SK-N-SH (cell line): ENCODE results near the gene TRIM66. TPM values are rescaled to one million over a fixed set of nuclear protein-coding genes. Genes with fewer than 3 reads are reported as not detected.

ENCODE experiments used
- CTCF ChIA-PET: fragments of 300-600, 350-600 bp; formaldehyde crosslinking; extraction: SDS; loops from one replicate; lab custom pipeline; 2021; lab: Yijun Ruan, JAX
- POLR2A ChIA-PET: fragments of 350-600 bp; sonication (Branson Sonifier 250); formaldehyde crosslinking; extraction: SDS; loops from one replicate; lab custom pipeline; 2020; ENCODE audit warnings: antibody characterized with exemption, inconsistent platforms; lab: Yijun Ruan, JAX
- DNase-seq: peaks from one replicate; pipeline ENCODE4 v3.0.0; 2012
- H2AFZ ChIP-seq: fragments of 200-600 bp; sonication (generic); 2 replicates; pipeline ENCODE4 v1.8.1; 2016; ENCODE audit warnings: antibody characterized with exemption, mild to moderate bottlenecking, low read depth
- H3F3A ChIP-seq: fragments of 200-600 bp; sonication (generic); replicated peaks from 2 replicates; pipeline ENCODE3; 2016; ENCODE audit warnings: antibody characterized with exemption, mild to moderate bottlenecking; ENCODE audit not compliant: insufficient read depth
- H3K27ac ChIP-seq, 2 experiments: fragments of 200-500 bp in 1 of 2; fragments of 200-600 bp in 1 of 2; sonication (Bioruptor generic) in 1 of 2; sonication (generic), shearing (Covaris generic) in 1 of 2; 2 replicates each; pipeline versions ENCODE4 v1.5.1 to v1.6.1; 2014 to 2016; ENCODE audit warnings: low read depth in 2 of 2, inconsistent platforms in 1 of 2, low read length in 1 of 2, mild to moderate bottlenecking in 1 of 2, mixed read lengths in 1 of 2
- H3K27me3 ChIP-seq: fragments of 200-600 bp; sonication (generic), shearing (Covaris generic); 2 replicates; pipeline ENCODE4 v1.6.1; 2016; ENCODE audit warnings: mixed run types; ENCODE audit not compliant: insufficient read depth
- H3K36me3 ChIP-seq, 2 experiments: fragments of 200-500 bp in 1 of 2; fragments of 200-600 bp in 1 of 2; sonication (Bioruptor generic) in 1 of 2; sonication (generic) in 1 of 2; replicated peaks in 1 of 2; 2 replicates each; pipeline versions ENCODE3 to v1.5.1; 2014 to 2016; ENCODE audit warnings: low read length in 1 of 2, mild to moderate bottlenecking in 1 of 2; ENCODE audit not compliant: insufficient read depth in 2 of 2, control insufficient read depth in 1 of 2
- H3K4me1 ChIP-seq, 2 experiments: fragments of 200-500 bp in 1 of 2; fragments of 200-600 bp in 1 of 2; sonication (Bioruptor generic) in 1 of 2; sonication (generic), shearing (Covaris generic) in 1 of 2; 2 replicates each; pipeline versions ENCODE4 v1.5.1 to v1.6.1; 2014 to 2016; ENCODE audit warnings: low read depth in 1 of 2, low read length in 1 of 2, mixed run types in 1 of 2; ENCODE audit not compliant: insufficient read depth in 2 of 2, control insufficient read depth in 1 of 2
- H3K4me2 ChIP-seq: fragments of 200-600 bp; sonication (generic), shearing (Covaris generic); 2 replicates; pipeline ENCODE4 v1.6.1; 2017; ENCODE audit warnings: mixed run types
- H3K4me3 ChIP-seq, 2 experiments: fragments of 200-500 bp in 1 of 2; fragments of 200-600 bp in 1 of 2; sonication (Bioruptor generic) in 1 of 2; sonication (generic), shearing (Covaris generic) in 1 of 2; 2 replicates each; pipeline versions ENCODE4 v1.5.1 to v1.8.1; 2014 to 2016; ENCODE audit warnings: low read depth in 2 of 2, inconsistent platforms in 1 of 2, low read length in 1 of 2, mild to moderate bottlenecking in 1 of 2, mixed read lengths in 1 of 2, moderate library complexity in 1 of 2
- H3K79me2 ChIP-seq: fragments of 200-600 bp; sonication (generic); 2 replicates; pipeline ENCODE4 v1.8.1; 2017; ENCODE audit warnings: mild to moderate bottlenecking; ENCODE audit not compliant: insufficient read depth
- H3K9ac ChIP-seq: fragments of 200-600 bp; sonication (generic); 2 replicates; pipeline ENCODE4 v1.6.1; 2017; ENCODE audit warnings: mixed run types
- H3K9me2 ChIP-seq: fragments of 200-600 bp; sonication (generic); 2 replicates; pipeline ENCODE4 v1.6.1; 2017; ENCODE audit warnings: mixed run types
- H3K9me3 ChIP-seq: fragments of 200-600 bp; sonication (generic); 2 replicates; pipeline ENCODE4 v1.6.1; 2017; ENCODE audit warnings: mixed run types, mild to moderate bottlenecking, moderate library complexity
- H4K20me1 ChIP-seq: fragments of 200-600 bp; sonication (generic); 2 replicates; pipeline ENCODE4 v1.6.1; 2017; ENCODE audit warnings: mild to moderate bottlenecking, mixed run types; ENCODE audit not compliant: insufficient read depth
- CHD2 ChIP-seq: fragments of 150-350 bp; IDR thresholded peaks from 2 replicates; pipeline ENCODE4 v1.6.1; 2018; ENCODE audit warnings: low read length; ENCODE audit not compliant: partially characterized antibody
- EP300 ChIP-seq, 2 experiments: IDR thresholded peaks; 2 replicates each; pipeline versions ENCODE4 v1.4.0 to v1.6.1; 2012; ENCODE audit warnings: borderline replicate concordance in 1 of 2, low read depth in 1 of 2, low read length in 1 of 2
- FOXJ3 ChIP-seq: sonication (generic); formaldehyde crosslinking; IDR thresholded peaks from 2 replicates; pipeline ENCODE4 v1.5.1; 2020; ENCODE audit warnings: mild to moderate bottlenecking, missing genetic modification reagents
- NFIC ChIP-seq: IDR thresholded peaks from 2 replicates; pipeline ENCODE4 v1.4.0; 2012; ENCODE audit warnings: borderline replicate concordance
- SIN3A ChIP-seq: IDR thresholded peaks from 2 replicates; pipeline ENCODE4 v1.6.1; 2012; ENCODE audit warnings: low read depth, mild to moderate bottlenecking, low read length, moderate library complexity, borderline replicate concordance
- SMC3 ChIP-seq: IDR thresholded peaks from 2 replicates; pipeline ENCODE4 v1.6.1; 2012; ENCODE audit warnings: low read depth, low read length, improper control_type of control experiment
- TCF12 ChIP-seq: IDR thresholded peaks from 2 replicates; pipeline ENCODE4 v1.4.0; 2012
- WGBS: methylation state at CpG from one replicate; pipeline ENCODE4 v1.1.6; 2017; ENCODE audit warnings: low lambda C conversion rate; 5-methylcytosine and 5-hydroxymethylcytosine counted together
- polyA plus RNA-seq, 3 experiments: library from polyadenylated mRNA; depleted of rRNA; stranded (reverse); fragments of >200 nt; gene quantifications; 2 replicates each; pipeline ENCODE4 v1.2.3, GENCODE V29; 2012
- TF ChIP-seq, protein P1 (sequence below): fragments of 150-350 bp; IDR thresholded peaks from 2 replicates; pipeline ENCODE4 v1.6.1; 2017; ENCODE audit warnings: antibody characterized with exemption, low read length, low read depth, borderline replicate concordance
- TF ChIP-seq, protein P2 (sequence below): fragments of 150-350 bp; IDR thresholded peaks from 2 replicates; pipeline ENCODE4 v1.6.1; 2016; ENCODE audit warnings: mild to moderate bottlenecking, low read depth, low read length
- TF ChIP-seq, protein P3 (sequence below): IDR thresholded peaks from 2 replicates; pipeline ENCODE4 v1.4.0; 2012; ENCODE audit warnings: low read depth
- TF ChIP-seq, protein P4 (sequence below): fragments of 200-600 bp; sonication (generic); IDR thresholded peaks from 2 replicates; pipeline ENCODE4 v1.6.1; 2017; ENCODE audit warnings: antibody characterized with exemption, mild to moderate bottlenecking, moderate library complexity
- TF ChIP-seq, protein P5 (sequence below): IDR thresholded peaks from 2 replicates; pipeline ENCODE4 v1.4.0; 2012; ENCODE audit warnings: low read depth, borderline replicate concordance
- TF ChIP-seq, protein P6 (sequence below): IDR thresholded peaks from 2 replicates; pipeline ENCODE4; 2012

Gene TRIM66
- polyA plus RNA-seq, 1 of the 3 experiments (the other 2 are of a cell fraction), result 6.4 TPM

DNA sequence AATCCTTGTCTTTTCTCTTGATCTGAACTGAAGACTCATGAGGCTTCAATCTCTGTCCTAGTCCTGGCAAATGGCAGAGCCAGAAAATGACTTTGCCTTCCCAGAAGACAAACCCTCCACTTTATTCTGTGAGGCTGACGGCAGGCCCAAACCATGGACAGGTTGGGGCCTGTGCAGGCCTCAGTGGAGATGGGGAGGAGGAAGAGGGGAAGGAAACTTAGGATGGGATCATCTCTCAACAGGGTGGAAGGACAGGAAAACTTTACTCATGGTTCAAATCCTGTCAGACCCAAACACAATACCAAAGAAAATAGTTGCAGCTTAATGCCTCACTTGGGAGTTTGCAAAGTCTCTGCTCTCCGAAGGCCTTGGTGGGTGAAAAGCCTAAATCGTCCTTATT, 10.0 kb upstream of the TRIM66 start:
- no peak for DNase-seq
- ChIA-PET CTCF (no interaction called here), POLR2A (no interaction called here)
- Histone ChIP-seq H4K20me1 (no peaks in the 10 kb centered on the region), H3K9me2 (no peaks in the 10 kb centered on the region), H3K9ac (no peak overlapping the region), H3F3A (peaks cover 21% of the 10 kb centered on the region), H3K36me3 (peaks cover 43 to 53% of the 10 kb centered on the region in 2 experiments), H3K4me3 (no peak overlapping the region), H3K9me3 (no peaks in the 10 kb centered on the region), H3K79me2 (peaks cover 39% of the 10 kb centered on the region; the same call in 1 of the 2 replicates), H3K4me1 (peaks cover 11 to 14% of the 10 kb centered on the region in 2 experiments; a peak in 3 of 4 replicates), H2AFZ (no peak overlapping the region), H3K27me3 (no peaks in the 10 kb centered on the region), H3K4me2 (no peak overlapping the region), H3K27ac (no peak overlapping the region)
- TF ChIP-seq, protein P1, sequence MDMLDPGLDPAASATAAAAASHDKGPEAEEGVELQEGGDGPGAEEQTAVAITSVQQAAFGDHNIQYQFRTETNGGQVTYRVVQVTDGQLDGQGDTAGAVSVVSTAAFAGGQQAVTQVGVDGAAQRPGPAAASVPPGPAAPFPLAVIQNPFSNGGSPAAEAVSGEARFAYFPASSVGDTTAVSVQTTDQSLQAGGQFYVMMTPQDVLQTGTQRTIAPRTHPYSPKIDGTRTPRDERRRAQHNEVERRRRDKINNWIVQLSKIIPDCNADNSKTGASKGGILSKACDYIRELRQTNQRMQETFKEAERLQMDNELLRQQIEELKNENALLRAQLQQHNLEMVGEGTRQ, result no peak
- TF ChIP-seq, protein P2, sequence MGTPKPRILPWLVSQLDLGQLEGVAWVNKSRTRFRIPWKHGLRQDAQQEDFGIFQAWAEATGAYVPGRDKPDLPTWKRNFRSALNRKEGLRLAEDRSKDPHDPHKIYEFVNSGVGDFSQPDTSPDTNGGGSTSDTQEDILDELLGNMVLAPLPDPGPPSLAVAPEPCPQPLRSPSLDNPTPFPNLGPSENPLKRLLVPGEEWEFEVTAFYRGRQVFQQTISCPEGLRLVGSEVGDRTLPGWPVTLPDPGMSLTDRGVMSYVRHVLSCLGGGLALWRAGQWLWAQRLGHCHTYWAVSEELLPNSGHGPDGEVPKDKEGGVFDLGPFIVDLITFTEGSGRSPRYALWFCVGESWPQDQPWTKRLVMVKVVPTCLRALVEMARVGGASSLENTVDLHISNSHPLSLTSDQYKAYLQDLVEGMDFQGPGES, result no peak
- TF ChIP-seq NFIC (no peak), EP300 (IDR thresholded peaks at IDR 0.05; ENCODE audit: borderline replicate concordance in 1 of 2, low read depth in 1 of 2, low read length in 1 of 2) (no peak), TCF12 (no peak), FOXJ3 (no peak), CHD2 (no peak), SIN3A (no peak), SMC3 (no peak)
- TF ChIP-seq, protein P3, sequence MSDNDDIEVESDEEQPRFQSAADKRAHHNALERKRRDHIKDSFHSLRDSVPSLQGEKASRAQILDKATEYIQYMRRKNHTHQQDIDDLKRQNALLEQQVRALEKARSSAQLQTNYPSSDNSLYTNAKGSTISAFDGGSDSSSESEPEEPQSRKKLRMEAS, result no peak
- TF ChIP-seq, protein P4, sequence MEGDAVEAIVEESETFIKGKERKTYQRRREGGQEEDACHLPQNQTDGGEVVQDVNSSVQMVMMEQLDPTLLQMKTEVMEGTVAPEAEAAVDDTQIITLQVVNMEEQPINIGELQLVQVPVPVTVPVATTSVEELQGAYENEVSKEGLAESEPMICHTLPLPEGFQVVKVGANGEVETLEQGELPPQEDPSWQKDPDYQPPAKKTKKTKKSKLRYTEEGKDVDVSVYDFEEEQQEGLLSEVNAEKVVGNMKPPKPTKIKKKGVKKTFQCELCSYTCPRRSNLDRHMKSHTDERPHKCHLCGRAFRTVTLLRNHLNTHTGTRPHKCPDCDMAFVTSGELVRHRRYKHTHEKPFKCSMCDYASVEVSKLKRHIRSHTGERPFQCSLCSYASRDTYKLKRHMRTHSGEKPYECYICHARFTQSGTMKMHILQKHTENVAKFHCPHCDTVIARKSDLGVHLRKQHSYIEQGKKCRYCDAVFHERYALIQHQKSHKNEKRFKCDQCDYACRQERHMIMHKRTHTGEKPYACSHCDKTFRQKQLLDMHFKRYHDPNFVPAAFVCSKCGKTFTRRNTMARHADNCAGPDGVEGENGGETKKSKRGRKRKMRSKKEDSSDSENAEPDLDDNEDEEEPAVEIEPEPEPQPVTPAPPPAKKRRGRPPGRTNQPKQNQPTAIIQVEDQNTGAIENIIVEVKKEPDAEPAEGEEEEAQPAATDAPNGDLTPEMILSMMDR, result no peak
- TF ChIP-seq, protein P5, sequence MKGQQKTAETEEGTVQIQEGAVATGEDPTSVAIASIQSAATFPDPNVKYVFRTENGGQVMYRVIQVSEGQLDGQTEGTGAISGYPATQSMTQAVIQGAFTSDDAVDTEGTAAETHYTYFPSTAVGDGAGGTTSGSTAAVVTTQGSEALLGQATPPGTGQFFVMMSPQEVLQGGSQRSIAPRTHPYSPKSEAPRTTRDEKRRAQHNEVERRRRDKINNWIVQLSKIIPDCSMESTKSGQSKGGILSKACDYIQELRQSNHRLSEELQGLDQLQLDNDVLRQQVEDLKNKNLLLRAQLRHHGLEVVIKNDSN, result no peak
- TF ChIP-seq, protein P6, sequence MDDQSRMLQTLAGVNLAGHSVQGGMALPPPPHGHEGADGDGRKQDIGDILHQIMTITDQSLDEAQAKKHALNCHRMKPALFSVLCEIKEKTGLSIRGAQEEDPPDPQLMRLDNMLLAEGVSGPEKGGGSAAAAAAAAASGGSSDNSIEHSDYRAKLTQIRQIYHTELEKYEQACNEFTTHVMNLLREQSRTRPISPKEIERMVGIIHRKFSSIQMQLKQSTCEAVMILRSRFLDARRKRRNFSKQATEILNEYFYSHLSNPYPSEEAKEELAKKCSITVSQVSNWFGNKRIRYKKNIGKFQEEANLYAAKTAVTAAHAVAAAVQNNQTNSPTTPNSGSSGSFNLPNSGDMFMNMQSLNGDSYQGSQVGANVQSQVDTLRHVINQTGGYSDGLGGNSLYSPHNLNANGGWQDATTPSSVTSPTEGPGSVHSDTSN, result no peak
- WGBS, result 82% methylated on average over 3 of the region's 3 CpGs
